Ovary (tissue), 9 donors: ENCODE data around the gene FRMD4A. TPM values are rescaled to one million over a fixed set of nuclear protein-coding genes. Genes with fewer than 3 reads are reported as not detected.

Experiments used
- DNase-seq, 5 donors: peaks; one replicate each; pipeline ENCODE4 v3.0.0-alpha.2; 2019 to 2020
- H3K27ac ChIP-seq, 2 donors: fragments of 200-600 bp; one replicate each; pipeline versions ENCODE4 v1.5.1 to v1.8.0; 2019 to 2022
- H3K27me3 ChIP-seq: fragments of 200-600 bp; one replicate; pipeline ENCODE4 v1.8.0; 2022
- H3K36me3 ChIP-seq: fragments of 200-600 bp; sonication (generic); one replicate; pipeline ENCODE4 v1.5.1; 2019
- H3K4me1 ChIP-seq: one replicate; pipeline ENCODE4 v1.8.1; 2013; ENCODE audit warnings: mild to moderate bottlenecking, moderate library complexity; ENCODE audit not compliant: insufficient read depth
- H3K4me3 ChIP-seq: fragments of 200-600 bp; sonication (generic); one replicate; pipeline ENCODE4 v1.5.1; 2017
- H3K9me3 ChIP-seq, 2 donors: fragments of 200-600 bp in 1 of 2; sonication (generic) in 1 of 2; one replicate each; pipeline versions ENCODE4 v1.5.1 to v1.8.1; 2013 to 2019; ENCODE audit warnings: mild to moderate bottlenecking in 1 of 2, moderate library complexity in 1 of 2
- EP300 ChIP-seq: sonication (generic); formaldehyde crosslinking; IDR thresholded peaks from one replicate; pipeline ENCODE4 v1.6.1; 2017; ENCODE audit warnings: antibody characterized with exemption
- POLR2A ChIP-seq: fragments of 450-650 bp; IDR thresholded peaks from one replicate; pipeline ENCODE4 v1.6.1; 2017; ENCODE audit warnings: antibody characterized with exemption, mild to moderate bottlenecking, moderate library complexity
- WGBS, 3 donors: extraction: QIAGEN DNeasy Blood & Tissue Kit in 1 of 3; methylation state at CpG; one replicate each; pipeline versions ENCODE4 v1.1.5 to v1.1.7; 2013 to 2017; 5-methylcytosine and 5-hydroxymethylcytosine counted together
- intact Hi-C, 4 donors: fragments of 100-400 bp; cut with DNase I; formaldehyde crosslinking; loops; one replicate each; pipeline versions ENCODE4 v1.11.0 to v1.15.1; 2022 to 2023
- polyA plus RNA-seq, 2 donors: library from polyadenylated mRNA; stranded (reverse); fragments of 200-250 nt in 1 of 2; fragments of 350-450 nt in 1 of 2; fragmentation: Illumina TruSeq in 1 of 2; extraction: RNeasy Lipid Tissue Mini Kit (QIAGEN cat#74804) in 1 of 2; gene quantifications; one replicate each; pipeline ENCODE4 v1.2.3, GENCODE V29; 2013 to 2014
- total RNA-seq, 7 donors: library from RNA; depleted of rRNA in 2 of 7; stranded (reverse); fragments of >200 nt in 2 of 7; fragmentation: NEBNext Ultra II Directional in 3 of 7; extraction: Animal tissue kit (Norgen Biotek cat#: 25700) in 3 of 7; gene quantifications; one replicate each; pipeline versions ENCODE4 v1.1.0 to v1.2.4, GENCODE V29; 2016 to 2023
- TF ChIP-seq, protein P1 (sequence below), 3 donors: fragments of 450-650 bp in 2 of 3; fragments of 200-600 bp in 1 of 3; IDR thresholded peaks; one replicate each; pipeline versions ENCODE4 v1.5.1 to v1.8.0; 2016 to 2022; ENCODE audit warnings: antibody characterized with exemption in 3 of 3, mild to moderate bottlenecking in 1 of 3
- donor health status: DM: no; HTN: no; CAD: no; lungs with moderate emphysema.
- donor health status: DM: no; HTN: no; CAD: no.
- donor health status: Bipolar disorder and iron deficiency.
- donor health status: DM: yes; HTN: yes; CAD: no.
- donor health status: DM: no; HTN: no; CAD: no.
- donor health status: DM: yes; HTN: yes; CAD: no.

Gene FRMD4A
- total and polyA plus RNA-seq, 9 donors, result 5.5 to 24.7 (median 11.3) TPM

- TF ChIP-seq, protein P1, sequence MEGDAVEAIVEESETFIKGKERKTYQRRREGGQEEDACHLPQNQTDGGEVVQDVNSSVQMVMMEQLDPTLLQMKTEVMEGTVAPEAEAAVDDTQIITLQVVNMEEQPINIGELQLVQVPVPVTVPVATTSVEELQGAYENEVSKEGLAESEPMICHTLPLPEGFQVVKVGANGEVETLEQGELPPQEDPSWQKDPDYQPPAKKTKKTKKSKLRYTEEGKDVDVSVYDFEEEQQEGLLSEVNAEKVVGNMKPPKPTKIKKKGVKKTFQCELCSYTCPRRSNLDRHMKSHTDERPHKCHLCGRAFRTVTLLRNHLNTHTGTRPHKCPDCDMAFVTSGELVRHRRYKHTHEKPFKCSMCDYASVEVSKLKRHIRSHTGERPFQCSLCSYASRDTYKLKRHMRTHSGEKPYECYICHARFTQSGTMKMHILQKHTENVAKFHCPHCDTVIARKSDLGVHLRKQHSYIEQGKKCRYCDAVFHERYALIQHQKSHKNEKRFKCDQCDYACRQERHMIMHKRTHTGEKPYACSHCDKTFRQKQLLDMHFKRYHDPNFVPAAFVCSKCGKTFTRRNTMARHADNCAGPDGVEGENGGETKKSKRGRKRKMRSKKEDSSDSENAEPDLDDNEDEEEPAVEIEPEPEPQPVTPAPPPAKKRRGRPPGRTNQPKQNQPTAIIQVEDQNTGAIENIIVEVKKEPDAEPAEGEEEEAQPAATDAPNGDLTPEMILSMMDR (IDR thresholded peaks at IDR 0.05), result no peak
- TF ChIP-seq EP300 (no peak), POLR2A (no peak)
- intact Hi-C loops, result no loop called here
- WGBS, 3 donors, result 65 to 76% (median 73%) methylated on average over 4 of the region's 4 CpGs
- H3K27me3 ChIP-seq, result no peaks in the 10 kb centered on the region
- DNase-seq, result no peak
- no peaks in the 10 kb centered on the region for H3K4me1 ChIP-seq
- H3K4me3 ChIP-seq, result no peak overlapping the region
- no peak overlapping the region for H3K27ac ChIP-seq
- H3K36me3 ChIP-seq, result no peaks in the 10 kb centered on the region
- no peaks in the 10 kb centered on the region for H3K9me3 ChIP-seq
Measured at GRCh38 chr10:13973742-13974141, 357.0 kb downstream of the FRMD4A start.

DNA sequence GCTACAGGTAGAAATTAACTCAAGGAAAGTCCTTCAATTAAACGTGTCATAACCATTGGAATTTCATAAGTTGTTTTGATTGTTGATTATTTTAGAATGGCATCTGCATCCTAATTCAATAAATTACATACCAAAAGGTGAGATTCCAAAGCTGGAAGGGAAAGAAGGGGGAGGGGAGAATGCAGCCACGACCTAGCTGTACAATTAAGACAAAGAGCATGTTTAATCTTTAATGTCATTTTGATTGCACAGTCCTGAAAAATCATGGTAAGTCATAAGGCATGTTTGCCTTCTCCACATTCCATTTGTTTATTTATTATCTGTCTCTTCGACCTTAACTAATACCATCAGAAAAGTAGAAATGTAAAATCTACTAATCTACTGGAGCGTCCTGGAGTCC, 358.1 kb downstream of the FRMD4A start:
- intact Hi-C loops, result no loop called here
- Histone ChIP-seq H3K27ac (no peak overlapping the region), H3K36me3 (no peaks in the 10 kb centered on the region), H3K4me3 (no peak overlapping the region), H3K4me1 (no peaks in the 10 kb centered on the region), H3K9me3 (no peaks in the 10 kb centered on the region), H3K27me3 (no peaks in the 10 kb centered on the region)
- TF ChIP-seq POLR2A (no peak), EP300 (no peak)
- TF ChIP-seq, protein P1 (IDR thresholded peaks at IDR 0.05), result no peak
- WGBS, 3 donors, result 47 to 57% (median 48%) methylated on average over 4 of the region's 4 CpGs
- DNase-seq, result no peak

DNA sequence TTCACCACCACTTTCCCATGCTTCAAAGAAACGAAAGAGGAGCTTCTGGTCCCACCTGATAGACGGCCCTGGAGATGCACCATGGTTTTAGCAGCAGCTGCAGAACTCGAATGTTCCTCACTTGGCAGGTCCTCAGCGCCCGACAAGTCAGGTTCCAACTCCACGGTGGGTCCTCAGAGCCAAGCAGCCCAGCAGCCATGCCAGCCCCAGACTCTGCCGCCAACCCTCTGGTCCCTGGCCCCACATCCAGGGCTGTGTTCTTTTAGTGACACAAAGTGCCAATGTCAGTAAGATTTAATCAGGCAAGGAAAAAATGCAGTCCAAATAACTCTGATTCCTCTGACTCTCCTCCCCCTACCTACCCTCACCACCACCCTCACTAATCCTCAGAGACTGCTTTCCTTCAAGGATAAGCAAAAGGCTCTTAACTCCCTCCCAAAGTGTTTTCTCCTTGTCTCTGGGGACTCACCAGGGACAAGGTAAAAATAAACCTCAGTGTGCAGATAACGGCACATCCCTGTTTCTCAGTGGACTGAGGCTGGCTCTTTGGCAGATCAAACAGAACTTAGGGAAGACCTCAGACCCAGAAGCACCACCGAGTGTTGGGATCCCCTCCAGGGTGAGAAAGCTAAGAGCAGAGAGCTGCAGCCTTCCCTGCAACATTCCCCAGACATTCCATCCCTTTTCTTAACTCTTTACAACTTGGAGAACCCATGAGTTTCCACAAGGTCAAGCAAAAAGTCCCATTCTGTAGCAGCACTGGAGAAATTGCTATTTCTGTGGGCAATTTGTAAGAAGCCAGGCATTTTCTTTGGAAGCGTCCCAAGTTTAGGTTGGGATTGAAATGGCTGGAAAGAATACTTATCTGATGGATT, 358.9 kb downstream of the FRMD4A start:
- 40 to 52% (median 42%) methylated on average over 10 of the region's 10 CpGs for WGBS, 3 donors

GRCh38 chr10:13970957-13971353, 359.8 kb downstream of the FRMD4A start:
- H3K4me1 ChIP-seq, result no peaks in the 10 kb centered on the region
- H3K27me3 ChIP-seq, result no peaks in the 10 kb centered on the region
- no peak overlapping the region for H3K27ac ChIP-seq
- no peak for DNase-seq
- TF ChIP-seq, protein P1 (IDR thresholded peaks at IDR 0.05), result no peak
- no peak for TF ChIP-seq POLR2A
- no peak for TF ChIP-seq EP300
- WGBS, 3 donors, result 88 to 94% (median 93%) methylated on average over 12 of the region's 12 CpGs
- no peaks in the 10 kb centered on the region for H3K36me3 ChIP-seq
- intact Hi-C loops, result no loop called here
- no peaks in the 10 kb centered on the region for H3K9me3 ChIP-seq
- H3K4me3 ChIP-seq, result no peak overlapping the region

More for the DNA sequence above, 358.9 kb downstream of the FRMD4A start:
- Histone ChIP-seq H3K9me3 (no peaks in the 10 kb centered on the region), H3K36me3 (no peaks in the 10 kb centered on the region), H3K4me3 (no peak overlapping the region), H3K27me3 (no peaks in the 10 kb centered on the region), H3K4me1 (no peaks in the 10 kb centered on the region), H3K27ac (no peak overlapping the region)
- TF ChIP-seq, protein P1 (IDR thresholded peaks at IDR 0.05), result no peak
- TF ChIP-seq POLR2A (no peak), EP300 (no peak)
- intact Hi-C loops, result no loop called here
- DNase-seq, result no peak
